MCF 10A (cell line): ENCODE results near the gene IMMP2L. TPM values are rescaled to one million over a fixed set of nuclear protein-coding genes. Genes with fewer than 3 reads are reported as not detected.
A peak's percentile ranks its signal among the peaks of the same experiment; 100 is the strongest.

Source experiments
- BruUV-seq: library from RNA; stranded (reverse); fragments of 400-500 nt; replicated peaks from 2 replicates; lab custom pipeline; 2021; lab: Mats Ljungman, UMichigan
- CTCF ChIA-PET: fragments of 300-600 bp; sonication (Branson Sonifier 250); formaldehyde crosslinking; extraction: SDS; loops from one replicate; lab custom pipeline; 2021; ENCODE audit warnings: antibody characterized with exemption, inconsistent platforms; lab: Yijun Ruan, JAX
- POLR2A ChIA-PET: fragments of 300-600, 350-650 bp; sonication (Branson Sonifier 250); formaldehyde crosslinking; extraction: SDS; loops from one replicate; lab custom pipeline; 2020; ENCODE audit warnings: antibody characterized with exemption, inconsistent platforms; lab: Yijun Ruan, JAX
- DNase-seq: peaks from one replicate; pipeline ENCODE4 v3.0.0-alpha.2; 2018; ENCODE audit not compliant: unreplicated experiment
- H3K27ac Mint-ChIP-seq: one replicate; pipeline ENCODE4 v1.8.0; 2022; ENCODE audit warnings: mild to moderate bottlenecking, low read depth, mixed read lengths; ENCODE audit not compliant: unreplicated experiment
- H3K27me3 Mint-ChIP-seq: one replicate; pipeline ENCODE4 v1.8.0; 2022; ENCODE audit warnings: mixed read lengths; ENCODE audit not compliant: insufficient read depth, unreplicated experiment
- H3K36me3 Mint-ChIP-seq: one replicate; pipeline ENCODE4 v1.8.0; 2022; ENCODE audit warnings: mild to moderate bottlenecking, moderate library complexity, mixed read lengths; ENCODE audit not compliant: insufficient read depth, unreplicated experiment
- H3K4me1 Mint-ChIP-seq: one replicate; pipeline ENCODE4 v1.8.0; 2022; ENCODE audit warnings: mixed read lengths; ENCODE audit not compliant: insufficient read depth, unreplicated experiment
- H3K4me3 Mint-ChIP-seq: one replicate; pipeline ENCODE4 v1.8.0; 2022; ENCODE audit warnings: mild to moderate bottlenecking, moderate library complexity, mixed read lengths; ENCODE audit not compliant: unreplicated experiment
- H3K9me3 Mint-ChIP-seq: one replicate; pipeline ENCODE4 v1.8.0; 2022; ENCODE audit warnings: mixed read lengths; ENCODE audit not compliant: unreplicated experiment
- intact Hi-C: fragments of 100-400 bp; cut with micrococcal nuclease; formaldehyde crosslinking; loops from 2 replicates; pipeline ENCODE4 v1.14.1; 2022
- total RNA-seq: library from RNA; stranded (reverse); gene quantifications from 2 replicates; pipeline ENCODE4 v1.2.3, GENCODE V29; 2022
- TF ChIP-seq, protein P1 (sequence below): fragments of 200-600 bp; IDR thresholded peaks from one replicate; pipeline ENCODE4 v1.8.0; 2022; ENCODE audit warnings: antibody characterized with exemption, mild to moderate bottlenecking; ENCODE audit not compliant: unreplicated experiment

Gene IMMP2L
- total RNA-seq, 1 experiment from 2014 or later: 23.7 TPM

DNA sequence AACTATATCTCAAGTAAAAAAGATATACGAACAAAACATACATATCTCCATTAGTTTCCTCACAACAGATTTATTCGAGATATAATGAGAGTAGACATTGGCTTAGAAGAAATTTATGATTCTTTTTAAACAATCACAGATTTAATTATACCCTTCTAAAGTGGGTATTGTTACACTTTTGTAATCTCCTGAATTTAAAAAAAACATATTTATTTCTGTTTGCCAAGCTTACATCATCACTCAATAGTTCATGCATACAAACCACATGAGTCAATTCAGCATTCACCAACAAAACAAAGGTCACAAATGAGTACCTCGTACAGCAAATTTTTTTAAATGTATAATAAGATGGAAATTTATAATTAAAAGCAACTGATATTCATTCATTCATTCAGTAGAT lies 453.8 kb downstream of the IMMP2L start:
- intact Hi-C loops: no loop called here
- Mint-ChIP-seq H3K27me3 (no peaks in the 10 kb centered on the region), H3K4me3 (no peak overlapping the region), H3K36me3 (no peaks in the 10 kb centered on the region), H3K4me1 (peaks cover 10% of the 10 kb centered on the region), H3K27ac (no peak overlapping the region), H3K9me3 (no peaks in the 10 kb centered on the region)
- BruUV-seq: no TSS peak
- DNase-seq: peak; percentile 35
- ChIA-PET CTCF (interaction anchor here (0.6 kb wide), 1 partner anchor 77 kb away, joined by 3 read pairs; no protein-coding TSS in a partner anchor), POLR2A (interaction anchor here (0.6 to 1.7 kb wide), 3 partner anchors 24 to 1282 kb away, joined by 3 to 5 read pairs (median 4); no protein-coding TSS in a partner anchor)
- TF ChIP-seq, protein P1, sequence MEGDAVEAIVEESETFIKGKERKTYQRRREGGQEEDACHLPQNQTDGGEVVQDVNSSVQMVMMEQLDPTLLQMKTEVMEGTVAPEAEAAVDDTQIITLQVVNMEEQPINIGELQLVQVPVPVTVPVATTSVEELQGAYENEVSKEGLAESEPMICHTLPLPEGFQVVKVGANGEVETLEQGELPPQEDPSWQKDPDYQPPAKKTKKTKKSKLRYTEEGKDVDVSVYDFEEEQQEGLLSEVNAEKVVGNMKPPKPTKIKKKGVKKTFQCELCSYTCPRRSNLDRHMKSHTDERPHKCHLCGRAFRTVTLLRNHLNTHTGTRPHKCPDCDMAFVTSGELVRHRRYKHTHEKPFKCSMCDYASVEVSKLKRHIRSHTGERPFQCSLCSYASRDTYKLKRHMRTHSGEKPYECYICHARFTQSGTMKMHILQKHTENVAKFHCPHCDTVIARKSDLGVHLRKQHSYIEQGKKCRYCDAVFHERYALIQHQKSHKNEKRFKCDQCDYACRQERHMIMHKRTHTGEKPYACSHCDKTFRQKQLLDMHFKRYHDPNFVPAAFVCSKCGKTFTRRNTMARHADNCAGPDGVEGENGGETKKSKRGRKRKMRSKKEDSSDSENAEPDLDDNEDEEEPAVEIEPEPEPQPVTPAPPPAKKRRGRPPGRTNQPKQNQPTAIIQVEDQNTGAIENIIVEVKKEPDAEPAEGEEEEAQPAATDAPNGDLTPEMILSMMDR: no peak

DNA sequence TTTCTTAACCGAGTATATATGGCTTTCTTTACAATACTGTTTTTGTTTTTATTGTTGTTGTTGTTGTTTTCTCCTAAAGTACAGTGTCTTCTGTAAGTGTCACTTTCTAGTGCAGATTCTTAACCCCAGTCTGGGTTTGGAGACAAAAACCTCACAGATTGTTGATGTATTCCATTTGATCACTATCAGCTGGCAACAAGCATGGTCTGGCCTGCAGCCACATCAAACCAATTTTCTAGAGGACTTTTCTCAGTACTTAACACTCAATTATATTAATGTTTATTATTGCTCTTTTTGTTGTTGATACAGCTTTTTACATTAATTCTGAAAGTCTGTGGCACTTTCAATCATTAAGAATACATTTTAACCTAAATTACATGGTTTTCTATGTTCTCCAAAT lies 454.3 kb downstream of the IMMP2L start:
- Mint-ChIP-seq H3K36me3 (no peaks in the 10 kb centered on the region), H3K4me1 (peaks cover 6% of the 10 kb centered on the region), H3K9me3 (no peaks in the 10 kb centered on the region), H3K4me3 (no peak overlapping the region), H3K27me3 (no peaks in the 10 kb centered on the region), H3K27ac (no peak overlapping the region)
- no TSS peak for BruUV-seq
- TF ChIP-seq, protein P1: no peak
- ChIA-PET CTCF (no interaction called here), POLR2A (interaction anchor here (0.6 to 1.7 kb wide), 3 partner anchors 25 to 1282 kb away, joined by 3 to 5 read pairs (median 4); no protein-coding TSS in a partner anchor)
- intact Hi-C loops: no loop called here
- DNase-seq: no peak

DNA sequence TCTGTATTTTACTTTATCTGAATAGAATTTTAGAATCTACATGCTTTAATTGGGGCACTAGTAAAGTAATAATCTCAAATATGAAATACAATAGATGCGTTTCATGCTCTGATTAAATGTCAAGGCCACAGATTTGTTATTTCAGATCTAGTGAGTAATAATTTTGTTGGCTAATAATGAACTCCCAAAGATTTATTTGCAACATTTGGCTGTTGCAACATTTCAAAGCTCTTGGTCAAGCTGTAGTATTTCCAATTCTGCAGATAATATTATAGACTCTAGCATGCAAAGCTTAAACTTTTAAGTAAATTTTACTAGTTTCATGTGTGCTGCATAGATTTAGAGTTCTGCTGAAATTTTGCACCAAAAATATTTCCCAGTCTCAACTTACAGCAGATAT lies 454.7 kb downstream of the IMMP2L start:
- no peaks in the 10 kb centered on the region for H3K36me3 Mint-ChIP-seq
- intact Hi-C loops: no loop called here
- ChIA-PET POLR2A (interaction anchor here (1.0 to 1.7 kb wide), 2 partner anchors 25 to 257 kb away, joined by 3 to 5 read pairs; no protein-coding TSS in a partner anchor), CTCF (no interaction called here)
- peak; percentile 49 for DNase-seq
- H3K27ac Mint-ChIP-seq: no peak overlapping the region
- no TSS peak for BruUV-seq
- H3K4me3 Mint-ChIP-seq: no peak overlapping the region
- TF ChIP-seq, protein P1: no peak
- no peaks in the 10 kb centered on the region for H3K27me3 Mint-ChIP-seq
- peaks cover 6% of the 10 kb centered on the region for H3K4me1 Mint-ChIP-seq
- H3K9me3 Mint-ChIP-seq: no peaks in the 10 kb centered on the region

DNA sequence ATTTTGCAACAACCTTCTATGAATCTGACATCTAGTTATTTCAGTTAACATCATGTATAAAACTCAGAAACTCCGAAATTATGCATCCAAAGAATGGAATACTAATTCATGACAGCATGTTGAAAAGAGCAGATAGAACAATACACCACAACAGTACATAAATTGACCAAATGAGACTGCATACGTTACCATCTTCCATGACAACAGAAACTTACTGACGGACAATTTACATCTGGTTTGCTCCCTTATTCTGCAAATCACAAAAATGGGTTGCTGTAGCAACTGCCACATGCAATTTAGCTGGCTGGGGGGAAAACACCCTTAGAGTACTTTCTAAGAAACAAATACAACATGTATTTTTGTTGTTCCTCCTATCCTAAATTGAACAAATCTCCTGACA lies 457.0 kb downstream of the IMMP2L start:
- TF ChIP-seq, protein P1: no peak
- POLR2A ChIA-PET: no interaction called here
- no peaks in the 10 kb centered on the region for H3K27me3 Mint-ChIP-seq
- DNase-seq: no peak
- BruUV-seq: no TSS peak
- no peak overlapping the region for H3K4me3 Mint-ChIP-seq
- H3K4me1 Mint-ChIP-seq: peaks cover 6% of the 10 kb centered on the region
- no peaks in the 10 kb centered on the region for H3K9me3 Mint-ChIP-seq
- intact Hi-C loops: no loop called here
- H3K36me3 Mint-ChIP-seq: no peaks in the 10 kb centered on the region
- H3K27ac Mint-ChIP-seq: no peak overlapping the region
- CTCF ChIA-PET: interaction anchor here (1.0 to 1.1 kb wide), 2 partner anchors 163 to 626 kb away, joined by 3 to 4 read pairs; no protein-coding TSS in a partner anchor
